GM18519 (cell line): ENCODE measurements around the gene MYG1.

ENCODE experiments used
- ATAC-seq: cut with Tn5 transposase; IDR thresholded peaks from one replicate; pipeline ENCODE4 v1.9.1; 2021; ENCODE audit warnings: mild to moderate bottlenecking, moderate library complexity; ENCODE audit not compliant: unreplicated experiment, low FRiP score

The MYG1 gene, protein sequence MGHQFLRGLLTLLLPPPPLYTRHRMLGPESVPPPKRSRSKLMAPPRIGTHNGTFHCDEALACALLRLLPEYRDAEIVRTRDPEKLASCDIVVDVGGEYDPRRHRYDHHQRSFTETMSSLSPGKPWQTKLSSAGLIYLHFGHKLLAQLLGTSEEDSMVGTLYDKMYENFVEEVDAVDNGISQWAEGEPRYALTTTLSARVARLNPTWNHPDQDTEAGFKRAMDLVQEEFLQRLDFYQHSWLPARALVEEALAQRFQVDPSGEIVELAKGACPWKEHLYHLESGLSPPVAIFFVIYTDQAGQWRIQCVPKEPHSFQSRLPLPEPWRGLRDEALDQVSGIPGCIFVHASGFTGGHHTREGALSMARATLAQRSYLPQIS

DNA sequence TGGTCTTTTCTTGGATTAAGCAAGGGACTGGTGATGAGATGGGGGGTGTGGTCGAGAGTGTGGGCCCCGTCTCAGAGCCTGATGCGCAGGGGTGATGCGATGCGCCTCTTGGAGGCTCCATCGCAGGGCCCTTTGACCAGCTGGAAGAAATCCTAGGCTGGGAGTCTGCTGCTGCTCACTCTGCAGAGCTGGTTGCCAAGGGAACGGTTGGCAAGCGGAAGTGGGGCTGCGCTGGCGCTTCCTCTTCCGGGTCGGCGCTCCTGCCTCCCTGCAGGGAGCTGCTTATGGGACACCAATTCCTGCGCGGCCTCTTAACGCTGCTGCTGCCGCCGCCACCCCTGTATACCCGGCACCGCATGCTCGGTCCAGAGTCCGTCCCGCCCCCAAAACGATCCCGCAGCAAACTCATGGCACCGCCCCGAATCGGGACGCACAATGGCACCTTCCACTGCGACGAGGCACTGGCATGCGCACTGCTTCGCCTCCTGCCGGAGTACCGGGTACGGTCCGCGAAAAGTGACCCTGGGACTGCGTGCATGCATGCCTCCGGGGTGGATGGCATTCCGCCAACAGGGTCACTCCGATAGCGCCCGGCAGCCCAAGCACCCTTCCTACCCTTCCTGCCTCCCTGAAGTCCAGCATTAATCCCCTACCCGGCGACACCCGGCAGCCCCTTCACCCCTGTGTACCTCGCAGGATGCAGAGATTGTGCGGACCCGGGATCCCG is at the start of gene MYG1:
MYG1 (plus strand) TSS at position 242 of the 727 bp plus-strand sequence; CDS start at position 285, 43 bp downstream.
- peak; percentile 57 for ATAC-seq

DNA sequence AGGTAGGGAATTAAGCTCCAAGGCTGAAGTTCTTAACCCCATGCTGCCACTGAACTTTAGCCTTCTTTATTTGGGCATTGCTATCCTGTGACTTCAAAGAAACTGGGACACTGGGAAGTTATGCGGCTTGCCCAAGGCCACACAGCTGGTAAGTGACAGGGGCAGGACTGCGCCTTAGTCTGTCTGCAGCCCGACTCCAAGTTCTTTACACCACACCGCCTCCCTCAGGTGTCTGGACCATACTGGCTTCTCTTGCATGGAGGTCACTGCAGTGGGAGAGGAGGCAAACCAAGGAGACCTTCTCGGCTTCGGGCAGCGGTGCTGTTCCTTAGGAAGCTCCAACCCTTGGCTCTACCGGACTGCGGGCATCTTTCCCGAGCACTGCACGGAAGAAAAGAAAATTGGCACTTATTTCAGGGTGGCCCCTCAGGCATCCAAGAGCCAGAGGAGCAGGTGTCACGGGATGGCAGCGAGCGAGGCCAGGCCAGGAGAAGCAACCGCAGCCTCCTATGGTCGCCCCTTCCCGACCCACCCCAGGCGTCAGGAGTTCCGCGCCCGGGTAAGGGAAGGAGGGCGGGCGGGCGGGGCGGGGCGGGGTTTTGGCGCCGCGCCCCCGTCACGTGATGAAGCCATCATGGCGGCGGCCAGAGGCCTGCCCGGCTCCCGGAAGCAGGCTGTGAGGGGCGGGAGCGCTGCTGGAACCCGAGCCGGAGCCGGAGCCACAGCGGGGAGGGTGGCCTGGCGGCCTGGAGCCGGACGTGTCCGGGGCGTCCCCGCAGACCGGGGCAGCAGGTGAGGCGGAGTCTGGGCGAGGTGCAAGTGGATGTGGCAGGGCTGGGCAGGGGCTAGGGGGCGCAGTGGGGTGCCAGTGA is 47.8 kb upstream of the MYG1 start:
- peak; percentile 49 for ATAC-seq

DNA sequence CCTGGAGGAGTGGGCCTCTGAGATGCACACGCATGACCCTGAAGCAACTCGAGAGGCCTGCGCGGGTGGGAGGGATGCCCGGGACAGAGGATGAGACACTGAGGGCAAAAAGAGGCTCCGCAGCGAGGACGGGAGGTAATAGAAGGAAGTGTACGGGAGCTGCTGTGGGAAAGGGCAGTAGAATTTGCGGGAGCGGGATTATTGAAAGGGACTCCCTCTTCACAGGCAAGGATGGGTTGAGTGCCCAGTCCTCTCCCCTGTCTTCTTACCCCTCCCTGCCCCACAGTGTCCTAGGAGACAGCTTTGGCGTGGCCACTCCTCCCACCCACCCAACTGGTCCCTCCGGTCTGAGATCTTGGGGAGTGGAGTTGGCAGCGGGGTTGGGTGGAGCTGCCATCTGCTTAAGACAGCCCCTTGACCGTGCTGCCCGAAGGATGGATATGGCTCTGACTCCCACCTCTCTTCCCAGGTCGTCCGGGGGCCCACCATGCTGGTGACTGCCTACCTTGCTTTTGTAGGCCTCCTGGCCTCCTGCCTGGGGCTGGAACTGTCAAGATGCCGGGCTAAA is 47.1 kb upstream of the MYG1 start:
- no peak for ATAC-seq

DNA sequence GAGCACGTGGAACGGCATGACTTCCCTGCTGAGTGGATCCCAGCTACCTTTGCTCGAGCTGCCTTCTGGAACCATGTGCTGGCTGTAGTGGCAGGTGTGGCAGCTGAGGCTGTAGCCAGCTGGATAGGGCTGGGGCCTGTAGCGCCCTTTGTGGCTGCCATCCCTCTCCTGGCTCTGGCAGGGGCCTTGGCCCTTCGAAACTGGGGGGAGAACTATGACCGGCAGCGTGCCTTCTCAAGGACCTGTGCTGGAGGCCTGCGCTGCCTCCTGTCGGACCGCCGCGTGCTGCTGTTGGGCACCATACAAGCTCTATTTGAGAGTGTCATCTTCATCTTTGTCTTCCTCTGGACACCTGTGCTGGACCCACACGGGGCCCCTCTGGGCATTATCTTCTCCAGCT is 46.2 kb upstream of the MYG1 start:
- ATAC-seq, result no peak

DNA sequence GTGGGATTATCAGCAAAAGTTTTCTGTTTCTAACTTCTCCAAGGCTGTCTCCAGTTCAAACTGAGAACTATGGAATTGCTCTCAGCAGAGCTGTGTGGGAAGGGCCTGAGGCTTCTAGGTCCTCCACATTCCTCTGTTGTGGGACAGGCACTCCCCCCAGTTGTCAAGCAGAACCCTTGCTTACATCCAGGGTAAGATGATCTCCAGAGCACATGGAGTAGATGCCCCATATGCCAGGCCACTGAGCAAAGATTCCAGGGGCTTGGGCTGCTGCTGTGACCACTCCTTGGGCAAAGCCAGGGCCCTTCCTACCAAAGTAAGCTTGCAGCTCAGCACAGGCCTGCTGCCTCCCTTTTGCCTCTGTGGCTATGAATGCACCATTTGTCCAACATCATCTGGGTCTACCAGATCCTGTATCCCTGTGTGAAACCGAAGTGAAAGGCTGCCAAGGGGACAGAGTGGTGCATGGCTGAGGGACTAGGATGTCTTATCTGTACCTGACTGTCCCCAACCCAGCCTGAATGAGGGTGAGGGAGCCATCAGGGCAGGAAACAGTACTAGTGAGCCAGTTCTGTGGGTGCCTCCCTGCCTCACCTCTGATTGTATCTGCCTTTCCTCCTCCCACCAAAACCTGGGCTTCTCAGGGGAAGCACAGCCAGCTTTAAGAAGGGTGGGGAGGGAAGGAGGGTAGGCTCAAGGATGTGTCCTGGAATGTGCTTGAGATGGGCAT is 44.5 kb upstream of the MYG1 start:
- no peak for ATAC-seq

DNA sequence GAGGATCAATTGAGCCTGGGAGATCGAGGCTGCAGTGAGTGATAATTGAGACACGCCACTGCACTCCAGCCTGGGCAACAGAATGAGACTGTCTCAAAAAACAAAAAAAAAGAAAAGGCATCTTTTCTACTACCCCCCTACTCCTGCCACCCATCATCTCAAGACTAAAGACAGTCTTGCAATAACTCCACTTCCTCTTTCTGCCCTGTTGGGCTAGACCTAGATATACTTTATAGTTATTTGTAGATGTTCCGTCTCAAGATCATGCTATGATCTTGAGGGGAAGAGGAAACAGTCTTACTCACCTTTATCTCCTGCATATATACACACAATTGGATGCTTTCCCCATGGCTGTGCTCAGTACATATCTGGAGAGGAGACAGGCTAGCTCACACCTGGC is 43.5 kb upstream of the MYG1 start:
- no peak for ATAC-seq

DNA sequence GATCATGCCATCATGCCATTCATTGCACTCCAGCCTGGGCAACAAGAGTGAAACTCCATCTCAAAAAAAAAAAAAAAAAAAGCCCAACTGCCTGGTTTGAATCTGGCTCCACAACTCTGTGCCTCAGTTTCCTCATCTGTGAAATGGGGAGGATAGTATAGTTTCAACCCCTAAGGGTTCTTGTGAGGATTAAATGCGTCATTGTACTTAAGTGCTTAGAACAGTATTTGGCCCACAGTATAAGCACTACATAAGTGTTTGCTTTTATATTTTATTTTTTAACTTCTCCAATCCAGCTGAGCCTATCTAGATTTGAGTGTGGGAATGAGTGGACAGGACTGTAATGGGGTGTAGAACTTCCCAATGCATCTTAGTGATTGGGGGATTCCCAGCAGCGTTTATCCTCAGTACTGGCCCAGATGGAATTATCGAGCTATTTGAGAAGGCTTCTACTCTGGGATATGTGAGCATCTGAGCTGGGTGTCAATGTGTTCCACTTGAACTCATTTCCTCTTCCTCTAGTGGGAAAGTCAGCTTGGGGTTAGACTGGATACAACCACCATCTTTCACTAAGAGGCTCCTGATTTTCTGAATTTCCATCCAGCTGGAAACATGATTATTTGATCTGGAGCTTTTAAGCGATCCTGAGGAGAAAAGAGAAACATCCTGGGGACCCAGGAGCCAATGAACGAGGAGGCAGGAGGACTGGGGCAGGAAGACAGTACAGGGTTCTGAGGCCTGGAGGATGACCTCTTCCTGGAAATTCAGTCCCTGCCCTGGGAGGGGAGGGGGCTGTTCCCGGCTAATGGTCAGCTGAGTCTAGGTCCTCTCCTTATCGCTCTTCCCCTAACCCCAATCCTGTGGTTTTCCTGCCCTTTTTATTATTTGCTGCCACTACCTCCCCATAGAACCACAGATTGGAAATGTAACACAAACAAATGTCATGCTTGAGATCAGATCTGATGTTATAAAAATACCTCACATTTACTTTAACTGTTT is 40.7 kb upstream of the MYG1 start:
- no peak for ATAC-seq

DNA sequence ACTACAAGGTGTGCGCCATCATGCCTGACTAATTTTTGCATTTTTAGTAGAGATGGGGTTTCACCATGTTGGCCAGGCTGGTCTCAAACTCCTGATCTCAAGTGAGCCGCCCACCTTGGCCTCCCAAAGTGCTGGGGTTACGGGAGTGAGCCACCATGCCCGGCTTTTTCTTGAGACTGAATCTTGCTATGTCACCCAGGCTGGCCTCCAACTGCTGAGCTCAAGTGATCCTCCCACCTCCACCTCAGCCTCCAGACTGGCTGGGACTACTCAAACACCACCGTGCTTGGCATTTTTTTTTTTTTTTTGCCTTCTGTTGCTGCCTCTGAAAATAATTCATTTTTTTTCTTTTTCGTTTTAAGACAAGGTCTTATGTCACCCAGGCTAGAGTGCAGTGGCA is 39.6 kb upstream of the MYG1 start:
- no peak for ATAC-seq

DNA sequence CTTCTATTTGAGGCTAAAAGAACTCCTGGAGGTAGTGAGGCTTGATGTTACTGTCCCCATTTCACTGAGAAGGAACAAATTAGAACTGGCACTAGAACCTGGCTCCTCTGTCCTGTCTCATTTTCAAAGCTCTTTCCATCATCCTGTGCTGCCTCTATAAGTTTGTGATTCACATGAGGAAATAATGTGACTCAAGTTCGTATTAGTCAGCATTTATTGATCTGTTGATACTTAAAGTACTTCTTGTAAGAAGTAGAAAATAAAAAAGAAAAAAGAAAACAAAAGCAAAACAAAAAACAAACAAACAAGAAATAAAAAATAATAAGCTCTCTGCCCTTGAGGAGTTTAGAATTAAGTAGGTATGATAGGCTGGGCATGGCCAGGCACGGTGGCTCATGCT is 33.7 kb upstream of the MYG1 start:
- ATAC-seq, result no peak

DNA sequence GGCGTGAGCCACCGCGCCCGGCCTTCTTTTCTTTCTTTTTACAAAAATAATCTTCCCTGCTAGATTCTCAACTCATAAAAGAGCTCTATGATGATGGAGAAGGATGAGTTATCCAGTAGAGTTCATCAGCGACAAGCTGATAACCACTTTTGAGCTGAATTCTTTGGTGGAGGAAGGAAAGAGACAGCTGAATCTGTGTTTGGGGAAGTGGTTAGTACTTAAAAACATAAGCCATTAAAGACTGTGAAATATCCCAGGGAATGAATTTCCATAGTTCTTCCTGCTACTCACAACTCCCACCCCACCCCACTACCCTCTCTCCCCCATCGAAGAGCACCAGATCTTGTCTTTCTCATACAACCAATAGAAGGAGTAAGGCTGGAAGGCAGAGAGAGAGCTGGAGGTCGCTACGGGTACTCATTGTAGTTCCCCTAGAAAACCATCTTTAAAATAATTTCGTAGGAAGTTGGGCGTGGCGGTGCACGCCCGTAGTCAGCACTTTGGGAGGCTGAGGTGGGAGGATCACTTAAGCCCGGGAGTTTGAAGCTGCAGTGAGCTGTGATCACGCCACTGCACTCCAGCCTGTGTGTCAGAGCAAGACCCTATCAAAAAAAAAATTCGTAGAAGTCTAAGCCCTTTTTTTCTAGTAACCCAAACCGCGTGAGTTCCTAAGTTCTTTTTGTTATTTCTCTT is 32.0 kb upstream of the MYG1 start:
- ATAC-seq, result no peak

DNA sequence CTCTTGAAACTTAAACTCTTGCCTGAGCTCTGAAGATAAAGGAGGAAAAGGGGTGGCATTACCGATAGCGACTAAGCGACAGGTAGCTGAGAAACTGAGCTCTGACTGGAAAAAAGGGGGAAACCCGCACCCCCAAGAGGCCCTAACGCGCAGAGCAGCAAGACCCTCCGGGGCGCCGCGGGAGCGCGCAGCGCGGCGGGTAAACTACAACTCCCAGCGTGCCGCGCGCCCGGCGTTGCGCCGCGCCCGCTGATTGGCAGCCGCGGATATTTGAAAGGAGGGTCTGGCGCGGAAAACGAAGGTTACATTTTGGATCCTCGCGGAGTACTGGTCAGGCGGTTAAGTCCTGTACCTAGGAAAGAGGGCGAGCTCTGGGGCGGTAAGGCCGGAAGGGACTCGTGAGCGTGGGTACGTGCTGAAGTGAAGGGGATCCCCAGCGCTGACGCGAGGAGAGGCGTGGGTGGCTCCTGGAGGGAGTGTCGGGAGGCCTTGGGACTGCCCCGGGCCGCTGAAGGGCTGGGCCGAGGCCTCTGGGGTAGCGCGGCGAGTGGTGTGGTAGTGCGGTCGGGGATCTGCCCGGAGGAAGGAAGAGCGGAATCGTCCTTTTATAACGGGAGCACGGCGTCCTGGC is 31.4 kb upstream of the MYG1 start, which contains the start of gene ESPL1:
ESPL1 (plus strand) TSS at position 301 of the 631 bp plus-strand sequence. CDS start 468 bp downstream, outside the sequence.
- ATAC-seq, result peak; percentile 83

DNA sequence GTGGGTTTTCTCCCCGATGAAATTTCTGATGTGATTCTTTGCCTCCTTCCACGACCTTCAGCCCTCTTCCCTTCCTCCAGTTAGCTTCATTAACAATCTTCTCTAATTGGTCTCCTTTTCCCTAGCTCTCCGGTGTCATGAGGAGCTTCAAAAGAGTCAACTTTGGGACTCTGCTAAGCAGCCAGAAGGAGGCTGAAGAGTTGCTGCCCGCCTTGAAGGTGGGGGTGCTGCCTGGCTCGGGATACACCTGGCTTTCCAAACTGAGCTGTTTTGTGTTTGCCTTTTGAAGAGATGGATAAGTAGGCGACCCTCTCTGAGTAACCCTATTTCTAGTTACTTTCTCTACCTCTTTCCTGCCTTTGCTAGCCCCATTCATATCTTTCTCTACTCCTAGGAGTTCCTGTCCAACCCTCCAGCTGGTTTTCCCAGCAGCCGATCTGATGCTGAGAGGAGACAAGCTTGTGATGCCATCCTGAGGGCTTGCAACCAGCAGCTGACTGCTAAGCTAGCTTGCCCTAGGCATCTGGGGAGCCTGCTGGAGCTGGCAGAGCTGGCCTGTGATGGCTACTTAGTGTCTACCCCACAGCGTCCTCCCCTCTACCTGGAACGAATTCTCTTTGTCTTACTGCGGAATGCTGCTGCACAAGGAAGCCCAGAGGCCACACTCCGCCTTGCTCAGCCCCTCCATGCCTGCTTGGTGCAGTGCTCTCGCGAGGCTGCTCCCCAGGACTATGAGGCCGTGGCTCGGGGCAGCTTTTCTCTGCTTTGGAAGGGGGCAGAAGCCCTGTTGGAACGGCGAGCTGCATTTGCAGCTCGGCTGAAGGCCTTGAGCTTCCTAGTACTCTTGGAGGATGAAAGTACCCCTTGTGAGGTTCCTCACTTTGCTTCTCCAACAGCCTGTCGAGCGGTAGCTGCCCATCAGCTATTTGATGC is 30.6 kb upstream of the MYG1 start:
- no peak for ATAC-seq

DNA sequence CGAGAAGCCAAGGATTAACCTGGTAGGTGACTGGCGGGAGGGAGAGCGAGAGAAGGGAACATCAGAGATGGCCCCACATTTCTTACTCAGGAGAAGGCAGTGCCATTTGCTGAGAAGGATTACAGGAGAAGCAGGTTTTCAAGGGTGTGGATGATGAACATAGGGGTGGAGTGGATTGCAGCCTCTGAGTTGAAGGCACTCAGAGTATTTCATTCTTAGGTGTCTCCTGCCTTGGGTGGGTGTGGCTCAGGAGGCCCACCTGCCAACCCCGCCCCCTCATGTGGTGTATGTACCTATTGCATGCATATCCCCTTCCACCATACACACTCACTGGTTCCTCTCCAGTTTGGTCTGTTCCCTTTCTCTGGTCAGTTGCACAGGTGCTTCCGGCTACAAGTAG is 25.1 kb upstream of the MYG1 start:
- no peak for ATAC-seq

DNA sequence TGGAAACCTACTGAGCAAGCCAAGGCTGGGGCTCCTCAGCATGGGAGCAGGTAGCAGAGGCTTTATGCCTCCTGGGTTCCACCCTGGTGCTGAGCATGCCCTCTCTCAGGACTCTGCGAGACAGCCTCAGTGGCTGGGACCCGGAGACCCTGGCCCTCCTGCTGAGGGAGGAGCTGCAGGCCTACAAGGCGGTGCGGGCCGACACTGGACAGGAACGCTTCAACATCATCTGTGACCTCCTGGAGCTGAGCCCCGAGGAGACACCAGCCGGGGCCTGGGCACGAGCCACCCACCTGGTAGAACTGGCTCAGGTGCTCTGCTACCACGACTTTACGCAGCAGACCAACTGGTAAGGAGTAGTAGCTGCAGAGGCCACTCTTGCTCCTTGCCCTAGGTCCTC is 23.0 kb upstream of the MYG1 start:
- ATAC-seq, result no peak

DNA sequence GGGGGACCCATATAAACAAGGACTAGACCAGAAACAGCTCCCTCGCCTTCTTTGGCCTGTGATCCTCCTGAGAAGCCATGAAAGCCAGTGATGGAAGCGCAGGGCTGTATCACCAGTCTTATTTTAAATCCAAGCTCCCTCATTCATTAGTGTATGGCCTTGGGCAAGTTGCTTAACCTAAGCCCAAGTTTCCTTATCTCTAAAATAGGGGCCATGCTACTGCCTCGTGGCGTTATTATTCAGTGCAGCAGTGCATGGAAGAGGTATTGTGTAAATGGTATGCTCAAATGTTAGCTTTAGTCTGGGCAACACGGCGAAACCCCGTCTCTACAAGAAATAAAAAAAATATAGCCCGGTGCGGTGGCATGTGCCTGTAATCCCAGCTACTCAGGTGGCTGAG is 21.5 kb upstream of the MYG1 start:
- no peak for ATAC-seq

DNA sequence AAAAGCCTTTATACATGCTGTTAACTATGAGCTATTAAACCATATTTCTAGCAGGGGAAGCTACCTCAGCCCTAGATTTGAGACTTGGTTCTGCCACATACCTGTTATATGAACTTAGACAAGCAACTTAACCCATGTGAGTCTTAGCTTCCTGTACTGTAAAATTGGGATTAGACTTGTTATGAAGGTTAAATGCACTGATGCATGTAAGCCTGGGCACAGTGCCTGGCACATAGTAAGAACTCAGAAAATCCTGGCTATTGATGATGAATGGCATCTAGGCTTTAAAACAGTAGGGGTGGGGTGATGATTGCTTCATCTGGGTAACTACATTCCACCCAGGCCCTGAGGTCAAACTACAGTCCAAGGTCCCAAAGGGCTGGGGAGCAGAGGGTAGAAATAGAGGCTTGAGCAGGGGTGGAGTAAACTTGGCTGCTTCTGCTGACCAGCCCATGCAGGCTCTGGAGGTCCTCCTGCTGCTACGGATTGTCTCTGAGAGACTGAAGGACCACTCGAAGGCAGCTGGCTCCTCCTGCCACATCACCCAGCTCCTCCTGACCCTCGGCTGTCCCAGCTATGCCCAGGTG is 20.1 kb upstream of the MYG1 start:
- ATAC-seq, result no peak
